GM19468 (cell line): ENCODE results near the gene AP1S3.
A peak's percentile ranks its signal among the peaks of the same experiment; 100 is the strongest.
"Not testable (repeated sequence)": the region's sequence is repeated elsewhere in the genome, so short reads cannot be mapped to it uniquely, and the experiment has no call there.

Experiments used
- ATAC-seq: cut with Tn5 transposase; IDR thresholded peaks from one replicate; pipeline ENCODE4 v1.9.1; 2021; ENCODE audit warnings: mild to moderate bottlenecking, moderate library complexity, moderate number of reproducible peaks; ENCODE audit not compliant: unreplicated experiment; ENCODE audit errors: extremely low read depth

Gene AP1S3

GRCh38 chr2:223813329-223813728 is 24.1 kb downstream of the AP1S3 start:
- ATAC-seq = no peak

- ATAC-seq = no peak
Measured at GRCh38 chr2:223811757-223812156, 25.6 kb downstream of the AP1S3 start.

DNA sequence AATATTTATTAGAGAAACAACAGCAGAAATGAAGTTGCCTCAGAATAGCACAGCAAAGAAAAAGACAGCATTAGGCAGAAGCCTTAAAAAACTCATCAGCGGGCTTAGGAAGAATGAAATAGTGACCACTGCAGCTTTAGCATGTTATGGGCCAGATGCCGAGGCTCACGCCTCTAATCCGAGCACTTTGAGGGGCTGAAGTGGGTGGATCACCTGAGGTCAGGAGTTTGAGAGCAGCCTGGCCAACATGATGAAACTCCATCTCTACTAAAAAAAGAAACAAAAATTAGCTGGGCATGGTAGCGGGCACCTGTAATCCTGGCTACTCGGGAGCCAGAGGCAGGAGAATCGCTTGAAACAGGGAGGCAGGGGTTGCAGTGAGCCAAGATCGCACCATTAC is 32.4 kb downstream of the AP1S3 start:
- no peak for ATAC-seq

- no peak for ATAC-seq
Measured at GRCh38 chr2:223801736-223802135, 35.6 kb downstream of the AP1S3 start.

- ATAC-seq = no peak
Measured at GRCh38 chr2:223800908-223801307, 36.5 kb downstream of the AP1S3 start.

DNA sequence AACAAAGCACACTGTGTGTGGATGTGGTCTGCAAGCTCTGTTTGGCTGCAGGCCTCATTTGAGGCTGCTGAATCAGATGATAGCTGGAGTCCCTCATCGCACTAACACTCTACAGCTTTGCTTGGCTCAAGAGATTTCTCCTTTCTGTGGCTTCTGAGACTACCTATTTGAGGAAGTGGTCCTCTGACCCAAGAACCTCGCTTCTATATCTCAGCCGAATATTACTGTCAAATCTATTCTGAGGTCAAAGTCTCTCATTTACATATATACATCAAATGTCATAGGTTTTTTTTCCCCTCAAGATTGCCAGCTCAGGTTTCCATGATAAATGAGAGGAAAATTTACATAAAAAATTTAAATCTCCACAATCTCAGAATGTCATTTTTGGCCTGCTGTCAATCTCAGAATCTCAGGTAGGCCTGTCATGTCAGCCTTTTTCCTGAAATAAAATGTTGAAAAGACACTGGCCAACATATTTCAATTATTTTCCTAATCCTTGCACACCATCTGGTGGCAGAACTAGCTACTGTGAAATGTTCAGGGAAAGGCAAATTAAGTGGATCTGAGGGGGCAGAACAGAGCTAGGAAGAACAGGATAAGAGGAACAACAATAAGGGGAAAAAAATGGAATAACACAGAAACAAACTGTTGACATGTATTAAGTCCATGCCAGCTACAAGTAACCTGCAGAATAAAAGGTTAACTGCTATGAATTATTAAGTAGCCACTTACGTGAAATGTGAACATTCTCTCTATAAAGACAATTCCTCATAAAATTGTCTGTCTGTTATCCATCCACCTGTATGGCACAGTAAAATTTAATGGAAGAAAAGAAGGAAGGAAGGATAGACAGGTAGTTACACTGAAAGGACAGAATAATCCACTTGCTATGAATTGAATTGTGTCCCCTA is 39.3 kb downstream of the AP1S3 start:
- ATAC-seq = peak; percentile 100

DNA sequence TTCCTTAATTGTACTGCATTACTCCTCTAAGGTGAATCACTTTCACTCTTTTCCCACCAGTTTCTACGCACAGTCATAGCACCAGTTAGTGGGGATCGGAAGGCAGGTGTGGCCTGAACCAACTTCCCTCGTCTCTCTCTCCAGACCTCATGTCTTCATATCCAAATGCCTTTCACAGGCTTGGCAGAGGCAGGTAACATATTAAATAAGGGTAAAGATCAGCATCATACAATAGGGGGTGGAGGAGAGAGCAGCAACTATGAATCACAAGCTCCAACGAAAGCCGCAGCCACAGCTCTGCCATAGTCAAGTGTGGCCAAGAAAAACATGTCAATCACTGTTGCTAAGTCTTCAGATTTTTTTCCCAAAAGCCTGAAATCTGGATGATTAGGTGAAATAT is 40.3 kb downstream of the AP1S3 start:
- ATAC-seq = no peak

DNA sequence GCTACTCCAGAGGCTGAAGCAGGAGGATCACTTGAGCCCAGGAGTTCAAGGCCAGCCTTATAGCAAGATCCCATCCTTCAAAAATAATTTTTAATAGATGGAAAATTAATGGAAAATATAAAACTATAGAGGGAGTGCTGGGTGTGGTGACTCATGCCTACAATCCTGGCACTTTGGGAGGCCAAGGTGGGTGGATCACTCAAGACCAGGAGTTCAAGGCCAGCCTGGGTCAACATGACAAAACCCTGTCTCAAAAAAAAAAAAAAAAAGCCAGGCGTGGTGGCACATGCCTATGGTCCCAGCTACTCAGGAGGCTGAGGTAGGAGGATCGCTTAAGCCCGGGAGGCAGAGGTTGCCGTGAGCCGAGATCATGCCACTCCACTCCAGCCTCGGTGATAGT is 48.0 kb downstream of the AP1S3 start:
- no peak for ATAC-seq

DNA sequence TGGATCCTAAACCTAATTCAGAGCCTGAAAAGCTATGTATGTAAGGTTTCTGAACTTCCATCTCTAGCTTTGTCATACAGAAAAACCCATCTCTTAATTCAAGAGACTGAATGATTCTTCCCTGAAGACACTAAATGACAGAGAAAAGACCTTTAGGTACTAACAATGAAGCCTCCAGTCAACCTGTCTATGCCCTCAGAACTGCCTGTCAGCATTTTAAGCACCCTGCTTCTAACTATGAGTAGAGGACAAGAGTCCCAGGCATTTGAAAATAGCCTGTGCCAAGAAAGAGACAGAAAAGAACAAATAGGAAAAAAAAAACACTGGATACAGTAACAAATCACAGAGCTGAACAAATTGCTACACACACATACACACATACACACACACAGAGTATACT is 48.6 kb downstream of the AP1S3 start:
- no peak for ATAC-seq

GRCh38 chr2:223788106-223788505 is 49.3 kb downstream of the AP1S3 start:
- ATAC-seq = not testable (repeated sequence)

DNA sequence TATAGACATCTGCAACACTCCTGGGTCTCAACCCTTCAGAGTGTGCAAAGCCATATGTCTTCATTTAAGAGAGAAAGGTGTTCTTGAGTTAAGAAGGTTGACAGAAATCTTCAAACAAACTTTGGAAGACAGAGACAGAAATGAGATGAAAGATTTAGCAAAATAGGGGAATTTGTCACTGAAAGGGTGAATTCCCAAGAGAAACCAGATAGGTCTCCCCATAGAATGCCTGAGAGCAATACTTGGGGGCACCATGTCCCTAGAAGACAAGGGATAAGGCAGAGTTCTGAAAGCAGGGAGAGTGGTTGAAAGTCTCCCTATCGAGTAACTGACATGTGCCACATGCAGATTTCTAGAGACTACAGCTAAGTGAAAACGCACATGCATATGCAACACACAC is 50.0 kb downstream of the AP1S3 start:
- no peak for ATAC-seq

- peak; percentile 46 for ATAC-seq
Measured at GRCh38 chr2:223786943-223787342, 50.4 kb downstream of the AP1S3 start.

DNA sequence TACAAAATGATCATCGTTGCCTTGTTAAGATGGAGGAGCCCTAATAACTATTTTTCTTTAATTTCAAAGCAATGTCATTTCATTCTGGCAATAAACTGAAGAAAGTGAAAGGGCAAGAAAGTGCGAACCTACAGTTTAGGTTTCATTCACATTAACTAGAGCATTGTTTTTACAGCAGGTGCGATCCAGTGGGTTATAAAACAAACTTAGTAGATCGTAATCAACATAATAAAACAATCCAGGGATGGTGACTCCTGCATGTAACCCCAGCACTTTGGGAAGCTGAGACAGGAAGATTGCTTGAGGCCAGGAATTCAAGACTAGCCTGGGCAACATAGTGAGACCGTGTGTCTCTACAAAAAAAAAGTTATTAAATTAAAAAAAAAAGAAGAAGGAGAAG is 51.1 kb downstream of the AP1S3 start:
- no peak for ATAC-seq

DNA sequence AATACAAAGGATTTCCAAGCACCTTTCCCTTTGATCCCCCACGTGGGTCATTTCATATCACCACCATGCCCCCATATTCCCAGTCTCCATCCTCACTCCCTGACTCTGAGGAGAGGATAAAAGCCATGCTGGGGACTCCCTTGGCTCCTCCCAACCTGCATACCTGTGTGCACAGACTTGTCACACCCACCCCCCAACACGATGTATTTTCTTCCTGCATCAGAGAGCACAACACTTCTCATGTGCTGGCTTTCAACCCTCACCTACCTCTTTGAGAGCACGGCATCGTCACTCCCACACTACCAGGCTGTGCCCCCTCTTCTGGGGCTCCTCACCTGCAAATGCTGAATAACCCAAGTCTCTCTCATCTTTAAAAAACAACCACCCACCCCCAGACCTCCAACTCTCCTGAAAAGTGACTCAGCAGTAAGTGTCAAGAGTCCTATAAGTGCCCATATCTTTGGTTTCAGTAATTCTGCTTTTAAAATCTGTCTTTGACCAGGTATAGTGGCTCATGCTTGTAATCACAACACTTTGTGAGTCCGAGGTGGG is 53.1 kb downstream of the AP1S3 start:
- ATAC-seq = no peak

DNA sequence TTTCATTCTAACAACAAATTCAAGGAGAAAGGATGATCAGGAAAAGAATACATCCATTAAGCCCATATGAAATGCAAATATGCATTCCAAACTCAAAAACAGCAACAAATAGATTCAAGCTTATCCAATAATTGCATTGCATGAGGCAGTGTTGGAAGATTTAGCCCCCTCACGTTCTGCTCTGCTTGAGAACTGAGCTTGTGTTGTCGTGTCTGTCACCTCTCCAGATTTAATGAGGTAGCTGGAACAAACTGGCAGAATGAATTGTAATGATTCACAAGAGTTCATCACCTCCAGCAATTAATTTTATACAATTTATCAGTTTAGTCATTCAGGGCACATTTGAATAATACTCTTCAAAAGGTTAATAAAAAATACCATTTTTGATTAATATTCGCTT is 54.8 kb downstream of the AP1S3 start:
- no peak for ATAC-seq

- no peak for ATAC-seq
Measured at GRCh38 chr2:223781560-223781959, 55.8 kb downstream of the AP1S3 start.

DNA sequence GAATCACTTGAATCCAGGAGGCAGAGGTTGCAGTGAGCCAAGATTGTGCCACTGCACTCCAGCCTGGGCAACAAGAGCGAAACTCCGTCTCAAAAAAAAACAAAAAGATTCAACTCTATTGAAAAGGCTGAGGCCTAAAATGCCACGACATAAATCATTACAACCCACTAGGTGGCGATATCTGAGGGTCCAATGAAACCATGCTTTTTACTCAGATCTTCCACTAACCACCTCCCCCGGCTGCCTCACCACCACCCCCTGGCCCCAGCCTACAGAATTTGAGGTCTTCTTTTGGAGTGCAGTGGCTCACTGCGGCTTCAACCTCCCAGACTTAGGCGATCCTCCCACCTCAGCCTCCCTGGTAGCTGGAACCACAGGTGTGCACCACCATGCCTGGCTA is 57.5 kb downstream of the AP1S3 start:
- ATAC-seq = no peak

DNA sequence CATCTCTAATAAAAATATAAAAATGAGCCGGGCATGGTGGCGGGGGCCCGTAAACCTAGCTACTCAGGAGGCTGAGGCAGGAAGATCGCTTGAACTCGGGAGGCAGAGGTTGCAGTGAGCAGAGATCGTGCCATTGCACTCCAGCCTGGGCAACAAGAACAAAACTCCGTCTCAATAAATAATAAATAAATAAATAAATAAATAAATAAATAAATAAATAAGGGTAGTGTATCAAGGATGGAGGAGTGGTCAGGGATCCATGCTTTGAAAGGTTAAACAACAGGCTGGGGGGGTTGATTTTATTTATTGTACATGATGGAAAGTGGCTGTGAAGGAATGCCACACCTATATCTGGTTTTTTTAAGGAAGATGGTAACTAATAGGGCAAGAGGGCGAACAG is 63.2 kb downstream of the AP1S3 start:
- ATAC-seq = no peak

DNA sequence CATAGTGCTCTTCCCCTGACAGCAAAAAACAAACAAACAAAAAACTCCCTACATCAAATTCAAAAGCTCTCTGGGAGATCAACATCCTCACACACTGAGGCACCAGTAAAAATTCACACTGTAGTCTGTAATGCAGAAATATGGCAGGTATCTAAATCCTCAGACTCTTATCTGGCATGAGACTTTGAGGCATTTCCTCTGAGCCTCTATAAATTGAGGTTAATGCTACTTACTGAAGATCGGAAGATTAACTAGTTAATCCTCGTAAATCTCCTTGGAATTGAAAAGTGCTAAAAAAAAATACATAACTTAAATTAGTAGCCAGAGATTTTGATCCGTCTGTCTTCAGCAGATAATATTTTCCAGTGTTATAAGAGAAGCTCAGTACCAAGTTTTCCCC is 65.0 kb downstream of the AP1S3 start:
- no peak for ATAC-seq

GRCh38 chr2:223771475-223771874 is 65.9 kb downstream of the AP1S3 start:
- no peak for ATAC-seq

- ATAC-seq = no peak
Measured at GRCh38 chr2:223768179-223768578, 69.2 kb downstream of the AP1S3 start.

- no peak for ATAC-seq
Measured at GRCh38 chr2:223767341-223767740, 70.0 kb downstream of the AP1S3 start.
